ENCODE results near the gene GID4. TPM values are rescaled to one million over a fixed set of nuclear protein-coding genes. Genes with fewer than 3 reads are reported as not detected.

Gene GID4
- total RNA-seq, 2 experiments from 2014 or later = 3.4 to 3.7 TPM

- ATAC-seq (ENCODE audit: poor library complexity) (no peak), DNase-seq (no peak)
- H3K27me3 ChIP-seq (ENCODE audit: control insufficient read depth in 1 of 2, insufficient read depth in 2 of 2, low read length in 2 of 2) = no peaks in the 10 kb centered on the region
- ChIA-PET CTCF (no interaction called here), POLR2A (no interaction called here)
- Mint-ChIP-seq H3K27ac (no peak overlapping the region), H3K9me3 (no peaks in the 10 kb centered on the region), H3K27me3 (no peaks in the 10 kb centered on the region), H3K4me1 (ENCODE audit: low read depth) (no peaks in the 10 kb centered on the region), H3K36me3 (ENCODE audit: low read depth) (peaks cover 45% of the 10 kb centered on the region), H3K4me3 (no peak overlapping the region)
- peaks cover 32% of the 10 kb centered on the region for H3K36me3 ChIP-seq (ENCODE audit: insufficient read depth, low read length)
- no peaks in the 10 kb centered on the region for H3K4me1 ChIP-seq (ENCODE audit: insufficient read depth, low read length)
- no peak for TF ChIP-seq CTCF (IDR thresholded peaks at IDR 0.05)
- no peak overlapping the region for H3K27ac ChIP-seq (ENCODE audit: low read depth in 1 of 2, low read length in 2 of 2)
- H3K9me3 ChIP-seq (ENCODE audit: control insufficient read depth in 1 of 2, insufficient read depth in 1 of 2, low read length in 2 of 2) = no peaks in the 10 kb centered on the region
- intact Hi-C loops (cut with DNase I, micrococcal nuclease) = loop anchor here in 1 of 2 experiments (2.0 kb wide), 1 partner anchor 34 kb away; no protein-coding TSS in a partner anchor
- no peak overlapping the region for H3K4me3 ChIP-seq (ENCODE audit: low read length)
Measured at GRCh38 chr17:18018411-18018921, 20.7 kb upstream of the GID4 start.

- intact Hi-C loops (cut with DNase I, micrococcal nuclease) = loop anchor here in 1 of 2 experiments (2.0 kb wide), 1 partner anchor 35 kb away; no protein-coding TSS in a partner anchor
- Histone ChIP-seq H3K4me1 (ENCODE audit: insufficient read depth, low read length) (no peaks in the 10 kb centered on the region), H3K4me3 (ENCODE audit: low read length) (no peak overlapping the region), H3K27me3 (ENCODE audit: control insufficient read depth in 1 of 2, insufficient read depth in 2 of 2, low read length in 2 of 2) (no peaks in the 10 kb centered on the region), H3K9me3 (ENCODE audit: control insufficient read depth in 1 of 2, insufficient read depth in 1 of 2, low read length in 2 of 2) (no peaks in the 10 kb centered on the region), H3K36me3 (ENCODE audit: insufficient read depth, low read length) (peaks cover 38% of the 10 kb centered on the region), H3K27ac (ENCODE audit: low read depth in 1 of 2, low read length in 2 of 2) (no peak overlapping the region)
- peaks cover 54% of the 10 kb centered on the region for H3K36me3 Mint-ChIP-seq (ENCODE audit: low read depth)
- TF ChIP-seq CTCF (IDR thresholded peaks at IDR 0.05) = no peak
- no peak for ATAC-seq (ENCODE audit: poor library complexity)
- DNase-seq = no peak
- no peak overlapping the region for H3K4me3 Mint-ChIP-seq
- H3K27ac Mint-ChIP-seq = no peak overlapping the region
- H3K27me3 Mint-ChIP-seq = no peaks in the 10 kb centered on the region
- H3K4me1 Mint-ChIP-seq (ENCODE audit: low read depth) = no peaks in the 10 kb centered on the region
- POLR2A ChIA-PET = interaction anchor here (0.6 kb wide), 1 partner anchor 72 kb away, joined by 3 read pairs; no protein-coding TSS in a partner anchor
- no peaks in the 10 kb centered on the region for H3K9me3 Mint-ChIP-seq
- CTCF ChIA-PET = interaction anchor here (0.7 kb wide), 1 partner anchor 523 kb away, joined by 5 read pairs; no protein-coding TSS in a partner anchor
Measured at GRCh38 chr17:18019838-18020154, 19.4 kb upstream of the GID4 start.

- no peak for TF ChIP-seq CTCF (IDR thresholded peaks at IDR 0.05)
- CTCF ChIA-PET = no interaction called here
- peaks cover 31% of the 10 kb centered on the region for H3K36me3 ChIP-seq (ENCODE audit: insufficient read depth, low read length)
- no peak overlapping the region for H3K4me3 ChIP-seq (ENCODE audit: low read length)
- no peak for ATAC-seq (ENCODE audit: poor library complexity)
- H3K4me1 ChIP-seq (ENCODE audit: insufficient read depth, low read length) = peaks cover 4% of the 10 kb centered on the region
- no peak for DNase-seq
- no peaks in the 10 kb centered on the region for H3K9me3 ChIP-seq (ENCODE audit: control insufficient read depth in 1 of 2, insufficient read depth in 1 of 2, low read length in 2 of 2)
- no peaks in the 10 kb centered on the region for H3K9me3 Mint-ChIP-seq
- H3K4me3 Mint-ChIP-seq = no peak overlapping the region
- no peaks in the 10 kb centered on the region for H3K27me3 Mint-ChIP-seq
- POLR2A ChIA-PET = no interaction called here
- peaks cover 52% of the 10 kb centered on the region for H3K36me3 Mint-ChIP-seq (ENCODE audit: low read depth)
- no peaks in the 10 kb centered on the region for H3K27me3 ChIP-seq (ENCODE audit: control insufficient read depth in 1 of 2, insufficient read depth in 2 of 2, low read length in 2 of 2)
- H3K27ac ChIP-seq (ENCODE audit: low read depth in 1 of 2, low read length in 2 of 2) = no peak overlapping the region
- no peak overlapping the region for H3K27ac Mint-ChIP-seq
- H3K4me1 Mint-ChIP-seq (ENCODE audit: low read depth) = no peaks in the 10 kb centered on the region
- intact Hi-C loops (cut with DNase I, micrococcal nuclease) = no loop called here
Measured at GRCh38 chr17:18020971-18021370, 18.2 kb upstream of the GID4 start.

Measured in CD4-positive, alpha-beta T cell (primary cell).